ENCODE measurements around the gene ZBTB34.
A peak's percentile ranks its signal among the peaks of the same experiment; 100 is the strongest.

GRCh38 chr9:126860077-126860756 is at the start of gene ZBTB34:
- TF ChIP-seq, protein P1, sequence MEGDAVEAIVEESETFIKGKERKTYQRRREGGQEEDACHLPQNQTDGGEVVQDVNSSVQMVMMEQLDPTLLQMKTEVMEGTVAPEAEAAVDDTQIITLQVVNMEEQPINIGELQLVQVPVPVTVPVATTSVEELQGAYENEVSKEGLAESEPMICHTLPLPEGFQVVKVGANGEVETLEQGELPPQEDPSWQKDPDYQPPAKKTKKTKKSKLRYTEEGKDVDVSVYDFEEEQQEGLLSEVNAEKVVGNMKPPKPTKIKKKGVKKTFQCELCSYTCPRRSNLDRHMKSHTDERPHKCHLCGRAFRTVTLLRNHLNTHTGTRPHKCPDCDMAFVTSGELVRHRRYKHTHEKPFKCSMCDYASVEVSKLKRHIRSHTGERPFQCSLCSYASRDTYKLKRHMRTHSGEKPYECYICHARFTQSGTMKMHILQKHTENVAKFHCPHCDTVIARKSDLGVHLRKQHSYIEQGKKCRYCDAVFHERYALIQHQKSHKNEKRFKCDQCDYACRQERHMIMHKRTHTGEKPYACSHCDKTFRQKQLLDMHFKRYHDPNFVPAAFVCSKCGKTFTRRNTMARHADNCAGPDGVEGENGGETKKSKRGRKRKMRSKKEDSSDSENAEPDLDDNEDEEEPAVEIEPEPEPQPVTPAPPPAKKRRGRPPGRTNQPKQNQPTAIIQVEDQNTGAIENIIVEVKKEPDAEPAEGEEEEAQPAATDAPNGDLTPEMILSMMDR (IDR thresholded peaks at IDR 0.05 in 2 of 3, conservative IDR thresholded peaks at IDR 0.05 in 1 of 3; ENCODE audit: insufficient read depth in 2 of 3, low read depth in 1 of 3, low read length in 3 of 3) = peak; percentile 84 to 93 (median 85)
- TF ChIP-seq POLR2A (conservative IDR thresholded peaks at IDR 0.05) (peak; percentile 85), TCF7L2 (IDR thresholded peaks at IDR 0.05; ENCODE audit: low read depth, low read length) (no peak)
- TF ChIP-seq, protein P2, sequence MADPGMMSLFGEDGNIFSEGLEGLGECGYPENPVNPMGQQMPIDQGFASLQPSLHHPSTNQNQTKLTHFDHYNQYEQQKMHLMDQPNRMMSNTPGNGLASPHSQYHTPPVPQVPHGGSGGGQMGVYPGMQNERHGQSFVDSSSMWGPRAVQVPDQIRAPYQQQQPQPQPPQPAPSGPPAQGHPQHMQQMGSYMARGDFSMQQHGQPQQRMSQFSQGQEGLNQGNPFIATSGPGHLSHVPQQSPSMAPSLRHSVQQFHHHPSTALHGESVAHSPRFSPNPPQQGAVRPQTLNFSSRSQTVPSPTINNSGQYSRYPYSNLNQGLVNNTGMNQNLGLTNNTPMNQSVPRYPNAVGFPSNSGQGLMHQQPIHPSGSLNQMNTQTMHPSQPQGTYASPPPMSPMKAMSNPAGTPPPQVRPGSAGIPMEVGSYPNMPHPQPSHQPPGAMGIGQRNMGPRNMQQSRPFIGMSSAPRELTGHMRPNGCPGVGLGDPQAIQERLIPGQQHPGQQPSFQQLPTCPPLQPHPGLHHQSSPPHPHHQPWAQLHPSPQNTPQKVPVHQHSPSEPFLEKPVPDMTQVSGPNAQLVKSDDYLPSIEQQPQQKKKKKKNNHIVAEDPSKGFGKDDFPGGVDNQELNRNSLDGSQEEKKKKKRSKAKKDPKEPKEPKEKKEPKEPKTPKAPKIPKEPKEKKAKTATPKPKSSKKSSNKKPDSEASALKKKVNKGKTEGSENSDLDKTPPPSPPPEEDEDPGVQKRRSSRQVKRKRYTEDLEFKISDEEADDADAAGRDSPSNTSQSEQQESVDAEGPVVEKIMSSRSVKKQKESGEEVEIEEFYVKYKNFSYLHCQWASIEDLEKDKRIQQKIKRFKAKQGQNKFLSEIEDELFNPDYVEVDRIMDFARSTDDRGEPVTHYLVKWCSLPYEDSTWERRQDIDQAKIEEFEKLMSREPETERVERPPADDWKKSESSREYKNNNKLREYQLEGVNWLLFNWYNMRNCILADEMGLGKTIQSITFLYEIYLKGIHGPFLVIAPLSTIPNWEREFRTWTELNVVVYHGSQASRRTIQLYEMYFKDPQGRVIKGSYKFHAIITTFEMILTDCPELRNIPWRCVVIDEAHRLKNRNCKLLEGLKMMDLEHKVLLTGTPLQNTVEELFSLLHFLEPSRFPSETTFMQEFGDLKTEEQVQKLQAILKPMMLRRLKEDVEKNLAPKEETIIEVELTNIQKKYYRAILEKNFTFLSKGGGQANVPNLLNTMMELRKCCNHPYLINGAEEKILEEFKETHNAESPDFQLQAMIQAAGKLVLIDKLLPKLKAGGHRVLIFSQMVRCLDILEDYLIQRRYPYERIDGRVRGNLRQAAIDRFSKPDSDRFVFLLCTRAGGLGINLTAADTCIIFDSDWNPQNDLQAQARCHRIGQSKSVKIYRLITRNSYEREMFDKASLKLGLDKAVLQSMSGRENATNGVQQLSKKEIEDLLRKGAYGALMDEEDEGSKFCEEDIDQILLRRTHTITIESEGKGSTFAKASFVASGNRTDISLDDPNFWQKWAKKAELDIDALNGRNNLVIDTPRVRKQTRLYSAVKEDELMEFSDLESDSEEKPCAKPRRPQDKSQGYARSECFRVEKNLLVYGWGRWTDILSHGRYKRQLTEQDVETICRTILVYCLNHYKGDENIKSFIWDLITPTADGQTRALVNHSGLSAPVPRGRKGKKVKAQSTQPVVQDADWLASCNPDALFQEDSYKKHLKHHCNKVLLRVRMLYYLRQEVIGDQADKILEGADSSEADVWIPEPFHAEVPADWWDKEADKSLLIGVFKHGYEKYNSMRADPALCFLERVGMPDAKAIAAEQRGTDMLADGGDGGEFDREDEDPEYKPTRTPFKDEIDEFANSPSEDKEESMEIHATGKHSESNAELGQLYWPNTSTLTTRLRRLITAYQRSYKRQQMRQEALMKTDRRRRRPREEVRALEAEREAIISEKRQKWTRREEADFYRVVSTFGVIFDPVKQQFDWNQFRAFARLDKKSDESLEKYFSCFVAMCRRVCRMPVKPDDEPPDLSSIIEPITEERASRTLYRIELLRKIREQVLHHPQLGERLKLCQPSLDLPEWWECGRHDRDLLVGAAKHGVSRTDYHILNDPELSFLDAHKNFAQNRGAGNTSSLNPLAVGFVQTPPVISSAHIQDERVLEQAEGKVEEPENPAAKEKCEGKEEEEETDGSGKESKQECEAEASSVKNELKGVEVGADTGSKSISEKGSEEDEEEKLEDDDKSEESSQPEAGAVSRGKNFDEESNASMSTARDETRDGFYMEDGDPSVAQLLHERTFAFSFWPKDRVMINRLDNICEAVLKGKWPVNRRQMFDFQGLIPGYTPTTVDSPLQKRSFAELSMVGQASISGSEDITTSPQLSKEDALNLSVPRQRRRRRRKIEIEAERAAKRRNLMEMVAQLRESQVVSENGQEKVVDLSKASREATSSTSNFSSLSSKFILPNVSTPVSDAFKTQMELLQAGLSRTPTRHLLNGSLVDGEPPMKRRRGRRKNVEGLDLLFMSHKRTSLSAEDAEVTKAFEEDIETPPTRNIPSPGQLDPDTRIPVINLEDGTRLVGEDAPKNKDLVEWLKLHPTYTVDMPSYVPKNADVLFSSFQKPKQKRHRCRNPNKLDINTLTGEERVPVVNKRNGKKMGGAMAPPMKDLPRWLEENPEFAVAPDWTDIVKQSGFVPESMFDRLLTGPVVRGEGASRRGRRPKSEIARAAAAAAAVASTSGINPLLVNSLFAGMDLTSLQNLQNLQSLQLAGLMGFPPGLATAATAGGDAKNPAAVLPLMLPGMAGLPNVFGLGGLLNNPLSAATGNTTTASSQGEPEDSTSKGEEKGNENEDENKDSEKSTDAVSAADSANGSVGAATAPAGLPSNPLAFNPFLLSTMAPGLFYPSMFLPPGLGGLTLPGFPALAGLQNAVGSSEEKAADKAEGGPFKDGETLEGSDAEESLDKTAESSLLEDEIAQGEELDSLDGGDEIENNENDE (IDR thresholded peaks at IDR 0.05; ENCODE audit: low read depth, low read length) = no peak

Data from K562 (cell line).